PFSK-1 (cell line): ENCODE results near the gene KISS1R.

Experiments
- POLR2AphosphoS5 ChIP-seq: IDR thresholded peaks from 2 replicates; pipeline ENCODE4 v1.6.1; 2012; ENCODE audit warnings: low read depth, mild to moderate bottlenecking, control low read depth, low read length, moderate library complexity
- TAF1 ChIP-seq: IDR thresholded peaks from 2 replicates; pipeline ENCODE4 v1.6.1; 2012; ENCODE audit warnings: low read length, control low read depth, borderline replicate concordance; ENCODE audit not compliant: insufficient read depth

- TF ChIP-seq POLR2AphosphoS5 = no peak
- no peak for TF ChIP-seq TAF1
Measured at GRCh38 chr19:896999-897398, 20.1 kb upstream of the KISS1R start.
